GM18511 (cell line): ENCODE results near the gene FAM120C.

Experiments used
- ATAC-seq: cut with Tn5 transposase; IDR thresholded peaks from one replicate; pipeline ENCODE4 v1.9.1; 2021; ENCODE audit warnings: mild to moderate bottlenecking, moderate library complexity; ENCODE audit not compliant: unreplicated experiment

FAM120C gene

GRCh38 chrX:54171527-54172250, 11.4 kb downstream of the FAM120C start:
- no peak for ATAC-seq

- no peak for ATAC-seq
Observed at GRCh38 chrX:54171091-54171490, 12.0 kb downstream of the FAM120C start.

- ATAC-seq = no peak
Observed at GRCh38 chrX:54166915-54167314, 16.1 kb downstream of the FAM120C start.

- no peak for ATAC-seq
Observed at GRCh38 chrX:54157561-54157960, 25.5 kb downstream of the FAM120C start.

GRCh38 chrX:54134269-54134668, 48.8 kb downstream of the FAM120C start:
- no peak for ATAC-seq

- ATAC-seq = no peak
Observed at GRCh38 chrX:54116391-54116790, 66.7 kb downstream of the FAM120C start.

- no peak for ATAC-seq
Observed at GRCh38 chrX:54093571-54093970, 89.5 kb downstream of the FAM120C start.

GRCh38 chrX:54093159-54093558, 89.9 kb downstream of the FAM120C start:
- no peak for ATAC-seq

- ATAC-seq = no peak
Observed at GRCh38 chrX:54090880-54091279, 92.2 kb downstream of the FAM120C start.

GRCh38 chrX:54089191-54089590, 93.9 kb downstream of the FAM120C start:
- no peak for ATAC-seq

GRCh38 chrX:54087661-54088060, 95.4 kb downstream of the FAM120C start:
- no peak for ATAC-seq

- no peak for ATAC-seq
Observed at GRCh38 chrX:54085666-54086065, 97.4 kb downstream of the FAM120C start.

- no peak for ATAC-seq
Observed at GRCh38 chrX:54076903-54077302, 106.2 kb downstream of the FAM120C start.

GRCh38 chrX:54074826-54075225, 108.2 kb downstream of the FAM120C start:
- no peak for ATAC-seq

GRCh38 chrX:54067766-54068165, 115.3 kb downstream of the FAM120C start:
- ATAC-seq = no peak

GRCh38 chrX:54066841-54067240, 116.2 kb downstream of the FAM120C start:
- no peak for ATAC-seq

GRCh38 chrX:54064564-54064963, 118.5 kb downstream of the FAM120C start:
- ATAC-seq = no peak

- no peak for ATAC-seq
Observed at GRCh38 chrX:54063361-54063760, 119.7 kb downstream of the FAM120C start.

GRCh38 chrX:54049801-54050200, 133.3 kb downstream of the FAM120C start:
- no peak for ATAC-seq

- ATAC-seq = no peak
Observed at GRCh38 chrX:54048412-54048811, 134.6 kb downstream of the FAM120C start.

GRCh38 chrX:54045563-54046228, 137.4 kb downstream of the FAM120C start:
- ATAC-seq = no peak

GRCh38 chrX:54044877-54045338, 138.1 kb downstream of the FAM120C start:
- no peak for ATAC-seq
